Gastroesophageal sphincter (tissue), 3 donors: Measurements from ENCODE around the gene TRAPPC5.

ENCODE experiments used
- EP300 ChIP-seq: sonication (generic); formaldehyde crosslinking; IDR thresholded peaks from one replicate; pipeline ENCODE4 v1.6.1; 2017; ENCODE audit warnings: antibody characterized with exemption, mild to moderate bottlenecking
- POLR2A ChIP-seq, 2 donors: fragments of 450-650 bp; IDR thresholded peaks; one replicate each; pipeline ENCODE4 v1.6.1; 2017; ENCODE audit warnings: antibody characterized with exemption in 2 of 2, mild to moderate bottlenecking in 2 of 2, moderate library complexity in 1 of 2
- POLR2AphosphoS5 ChIP-seq: sonication (generic); formaldehyde crosslinking; IDR thresholded peaks from one replicate; pipeline ENCODE4 v1.6.1; 2017; ENCODE audit warnings: antibody characterized with exemption
- TF ChIP-seq, protein P1 (sequence below), 4 experiments: fragments of 200-600 bp in 2 of 4; fragments of 450-650 bp in 2 of 4; sonication (generic) in 1 of 4; IDR thresholded peaks; one replicate each; pipeline ENCODE4 v1.5.1; 2017 to 2019; ENCODE audit warnings: antibody characterized with exemption in 4 of 4, mild to moderate bottlenecking in 2 of 4, moderate library complexity in 2 of 4

DNA sequence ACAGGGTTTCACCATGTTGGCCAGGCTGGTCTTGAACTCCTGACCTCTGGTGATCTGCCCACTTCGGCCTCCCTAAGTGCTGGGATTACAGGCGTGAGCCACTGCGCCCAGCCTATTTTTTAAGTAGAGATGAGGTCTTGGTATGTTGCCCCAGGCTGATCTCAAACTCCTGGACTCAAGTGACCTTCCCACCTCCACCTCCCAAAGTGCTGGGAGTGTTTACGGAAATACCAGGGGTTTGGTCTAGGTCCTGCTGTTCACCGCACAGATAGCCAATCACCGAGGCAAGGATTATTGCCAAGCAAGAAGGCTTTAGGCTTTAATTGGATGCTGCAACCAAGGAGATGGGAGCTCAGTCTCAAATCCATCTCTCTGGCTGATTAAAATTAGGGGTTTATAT, 39.7 kb downstream of the TRAPPC5 start:
- TF ChIP-seq, protein P1, sequence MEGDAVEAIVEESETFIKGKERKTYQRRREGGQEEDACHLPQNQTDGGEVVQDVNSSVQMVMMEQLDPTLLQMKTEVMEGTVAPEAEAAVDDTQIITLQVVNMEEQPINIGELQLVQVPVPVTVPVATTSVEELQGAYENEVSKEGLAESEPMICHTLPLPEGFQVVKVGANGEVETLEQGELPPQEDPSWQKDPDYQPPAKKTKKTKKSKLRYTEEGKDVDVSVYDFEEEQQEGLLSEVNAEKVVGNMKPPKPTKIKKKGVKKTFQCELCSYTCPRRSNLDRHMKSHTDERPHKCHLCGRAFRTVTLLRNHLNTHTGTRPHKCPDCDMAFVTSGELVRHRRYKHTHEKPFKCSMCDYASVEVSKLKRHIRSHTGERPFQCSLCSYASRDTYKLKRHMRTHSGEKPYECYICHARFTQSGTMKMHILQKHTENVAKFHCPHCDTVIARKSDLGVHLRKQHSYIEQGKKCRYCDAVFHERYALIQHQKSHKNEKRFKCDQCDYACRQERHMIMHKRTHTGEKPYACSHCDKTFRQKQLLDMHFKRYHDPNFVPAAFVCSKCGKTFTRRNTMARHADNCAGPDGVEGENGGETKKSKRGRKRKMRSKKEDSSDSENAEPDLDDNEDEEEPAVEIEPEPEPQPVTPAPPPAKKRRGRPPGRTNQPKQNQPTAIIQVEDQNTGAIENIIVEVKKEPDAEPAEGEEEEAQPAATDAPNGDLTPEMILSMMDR (IDR thresholded peaks at IDR 0.05): no peak
- no peak for TF ChIP-seq POLR2AphosphoS5
- no peak for TF ChIP-seq POLR2A (IDR thresholded peaks at IDR 0.05)
- TF ChIP-seq EP300: no peak
